GM12878 (cell line): ENCODE data around the gene NLRC5.

Experiments
- CHD2 ChIP-seq: IDR thresholded peaks from 2 replicates; pipeline ENCODE4 v1.6.1; 2011; ENCODE audit warnings: low read depth, low read length, improper control_type of control experiment, borderline replicate concordance
- EGR1 ChIP-seq, 2 experiments: IDR thresholded peaks; 1 replicate in 1 of 2; 2 replicates in 1 of 2; pipeline ENCODE4 v1.6.1; 2011 to 2012; ENCODE audit warnings: low read depth in 2 of 2, low read length in 2 of 2, borderline replicate concordance in 1 of 2, mild to moderate bottlenecking in 1 of 2, moderate library complexity in 1 of 2
- EZH2 ChIP-seq: IDR thresholded peaks from 2 replicates; pipeline ENCODE4 v1.6.1; 2012; ENCODE audit warnings: low read depth, mild to moderate bottlenecking, control low read depth, inconsistent platforms, low read length, borderline replicate concordance; ENCODE audit not compliant: control insufficient read depth
- FOS ChIP-seq: IDR thresholded peaks from 3 replicates; pipeline ENCODE4 v1.6.1; 2011; ENCODE audit warnings: borderline replicate concordance; ENCODE audit not compliant: insufficient read length; ENCODE audit errors: extremely low read depth
- LARP7 ChIP-seq: fragments of 450-650 bp; IDR thresholded peaks from 2 replicates; pipeline ENCODE4 v1.6.1; 2017; ENCODE audit warnings: mild to moderate bottlenecking
- POLR2AphosphoS5 ChIP-seq: IDR thresholded peaks from 2 replicates; pipeline ENCODE4 v1.6.1; 2011; ENCODE audit warnings: mild to moderate bottlenecking, low read length, inconsistent platforms
- SP1 ChIP-seq: IDR thresholded peaks from one replicate; pipeline ENCODE4 v1.6.1; 2011; ENCODE audit warnings: low read depth, low read length
- TAF1 ChIP-seq: IDR thresholded peaks from 2 replicates; pipeline ENCODE4 v1.6.1; 2011; ENCODE audit warnings: mild to moderate bottlenecking, low read depth, low read length, borderline replicate concordance
- TF ChIP-seq, protein P1 (sequence below), 3 experiments: IDR thresholded peaks in 2 of 3; conservative IDR thresholded peaks in 1 of 3; 2 replicates each; pipeline ENCODE4 v1.5.1; 2011; ENCODE audit warnings: low read depth in 3 of 3, low read length in 3 of 3, mild to moderate bottlenecking in 3 of 3, control low read depth in 2 of 3, moderate library complexity in 2 of 3, inconsistent platforms in 1 of 3, mixed read lengths in 1 of 3; ENCODE audit not compliant: control insufficient read depth in 2 of 3, insufficient read depth in 1 of 3; ENCODE audit errors: extremely low read depth in 1 of 3
- TF ChIP-seq, protein P2 (sequence below): fragments of 450-650 bp; formaldehyde crosslinking; IDR thresholded peaks from 2 replicates; pipeline ENCODE4 v1.4.0; 2020; ENCODE audit warnings: mild to moderate bottlenecking, moderate library complexity
- TF ChIP-seq, protein P3 (sequence below): IDR thresholded peaks from 2 replicates; pipeline ENCODE4 v1.6.1; 2012; ENCODE audit warnings: mild to moderate bottlenecking, low read depth, low read length
- TF ChIP-seq, protein P4 (sequence below): fragments of 450-650 bp; IDR thresholded peaks from 2 replicates; pipeline ENCODE4 v1.6.1; 2016; ENCODE audit warnings: mild to moderate bottlenecking

DNA sequence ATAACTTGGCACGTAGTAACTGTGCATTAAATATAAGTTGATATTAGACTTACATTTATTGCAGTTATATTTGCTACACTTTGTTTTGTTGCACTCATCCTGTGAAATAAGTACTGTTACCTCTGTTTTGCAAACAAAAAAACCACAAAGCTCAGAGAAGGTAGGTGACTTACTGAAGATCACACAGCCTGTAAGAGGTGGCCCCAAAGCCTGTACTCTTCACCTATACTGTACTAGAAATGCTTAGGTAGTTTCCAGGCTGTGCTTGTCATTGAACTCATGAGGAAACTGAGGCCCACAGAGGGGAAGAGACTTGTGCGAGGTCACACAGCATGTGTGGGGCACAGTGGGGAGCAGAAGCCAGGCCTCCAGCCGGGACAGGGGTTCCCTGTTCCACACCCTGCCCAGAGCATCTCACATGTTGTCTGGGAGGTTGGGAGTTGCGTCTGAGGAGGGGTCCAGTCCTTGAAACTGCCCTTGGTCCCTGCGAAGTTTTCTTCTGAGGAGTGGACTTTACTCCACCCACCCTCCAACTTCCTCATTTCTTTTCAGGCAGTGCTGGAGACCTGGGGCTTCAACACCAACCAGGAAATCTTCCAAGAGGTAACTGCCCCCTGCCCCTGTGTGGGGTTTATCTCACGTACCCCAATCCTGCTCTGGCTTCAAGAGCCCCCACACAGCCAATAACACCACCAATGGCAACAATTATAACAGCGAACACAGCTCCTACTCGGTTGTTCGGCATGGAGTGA lies 14.6 kb upstream of the NLRC5 start:
- TF ChIP-seq POLR2AphosphoS5 (no peak), FOS (no peak), TAF1 (no peak), SP1 (no peak), EGR1 (IDR thresholded peaks at IDR 0.05; ENCODE audit: borderline replicate concordance in 1 of 2, low read depth in 2 of 2, low read length in 2 of 2) (no peak), EZH2 (no peak), CHD2 (no peak), LARP7 (no peak)
- TF ChIP-seq, protein P1, sequence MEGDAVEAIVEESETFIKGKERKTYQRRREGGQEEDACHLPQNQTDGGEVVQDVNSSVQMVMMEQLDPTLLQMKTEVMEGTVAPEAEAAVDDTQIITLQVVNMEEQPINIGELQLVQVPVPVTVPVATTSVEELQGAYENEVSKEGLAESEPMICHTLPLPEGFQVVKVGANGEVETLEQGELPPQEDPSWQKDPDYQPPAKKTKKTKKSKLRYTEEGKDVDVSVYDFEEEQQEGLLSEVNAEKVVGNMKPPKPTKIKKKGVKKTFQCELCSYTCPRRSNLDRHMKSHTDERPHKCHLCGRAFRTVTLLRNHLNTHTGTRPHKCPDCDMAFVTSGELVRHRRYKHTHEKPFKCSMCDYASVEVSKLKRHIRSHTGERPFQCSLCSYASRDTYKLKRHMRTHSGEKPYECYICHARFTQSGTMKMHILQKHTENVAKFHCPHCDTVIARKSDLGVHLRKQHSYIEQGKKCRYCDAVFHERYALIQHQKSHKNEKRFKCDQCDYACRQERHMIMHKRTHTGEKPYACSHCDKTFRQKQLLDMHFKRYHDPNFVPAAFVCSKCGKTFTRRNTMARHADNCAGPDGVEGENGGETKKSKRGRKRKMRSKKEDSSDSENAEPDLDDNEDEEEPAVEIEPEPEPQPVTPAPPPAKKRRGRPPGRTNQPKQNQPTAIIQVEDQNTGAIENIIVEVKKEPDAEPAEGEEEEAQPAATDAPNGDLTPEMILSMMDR (IDR thresholded peaks at IDR 0.05 in 2 of 3, conservative IDR thresholded peaks at IDR 0.05 in 1 of 3; ENCODE audit: control insufficient read depth in 2 of 3, extremely low read depth in 1 of 3, insufficient read depth in 1 of 3, low read depth in 3 of 3, low read length in 3 of 3) = no peak
- TF ChIP-seq, protein P2, sequence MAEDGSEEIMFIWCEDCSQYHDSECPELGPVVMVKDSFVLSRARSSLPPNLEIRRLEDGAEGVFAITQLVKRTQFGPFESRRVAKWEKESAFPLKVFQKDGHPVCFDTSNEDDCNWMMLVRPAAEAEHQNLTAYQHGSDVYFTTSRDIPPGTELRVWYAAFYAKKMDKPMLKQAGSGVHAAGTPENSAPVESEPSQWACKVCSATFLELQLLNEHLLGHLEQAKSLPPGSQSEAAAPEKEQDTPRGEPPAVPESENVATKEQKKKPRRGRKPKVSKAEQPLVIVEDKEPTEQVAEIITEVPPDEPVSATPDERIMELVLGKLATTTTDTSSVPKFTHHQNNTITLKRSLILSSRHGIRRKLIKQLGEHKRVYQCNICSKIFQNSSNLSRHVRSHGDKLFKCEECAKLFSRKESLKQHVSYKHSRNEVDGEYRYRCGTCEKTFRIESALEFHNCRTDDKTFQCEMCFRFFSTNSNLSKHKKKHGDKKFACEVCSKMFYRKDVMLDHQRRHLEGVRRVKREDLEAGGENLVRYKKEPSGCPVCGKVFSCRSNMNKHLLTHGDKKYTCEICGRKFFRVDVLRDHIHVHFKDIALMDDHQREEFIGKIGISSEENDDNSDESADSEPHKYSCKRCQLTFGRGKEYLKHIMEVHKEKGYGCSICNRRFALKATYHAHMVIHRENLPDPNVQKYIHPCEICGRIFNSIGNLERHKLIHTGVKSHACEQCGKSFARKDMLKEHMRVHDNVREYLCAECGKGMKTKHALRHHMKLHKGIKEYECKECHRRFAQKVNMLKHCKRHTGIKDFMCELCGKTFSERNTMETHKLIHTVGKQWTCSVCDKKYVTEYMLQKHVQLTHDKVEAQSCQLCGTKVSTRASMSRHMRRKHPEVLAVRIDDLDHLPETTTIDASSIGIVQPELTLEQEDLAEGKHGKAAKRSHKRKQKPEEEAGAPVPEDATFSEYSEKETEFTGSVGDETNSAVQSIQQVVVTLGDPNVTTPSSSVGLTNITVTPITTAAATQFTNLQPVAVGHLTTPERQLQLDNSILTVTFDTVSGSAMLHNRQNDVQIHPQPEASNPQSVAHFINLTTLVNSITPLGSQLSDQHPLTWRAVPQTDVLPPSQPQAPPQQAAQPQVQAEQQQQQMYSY (CRISPR knock-in tag) = no peak
- TF ChIP-seq, protein P3, sequence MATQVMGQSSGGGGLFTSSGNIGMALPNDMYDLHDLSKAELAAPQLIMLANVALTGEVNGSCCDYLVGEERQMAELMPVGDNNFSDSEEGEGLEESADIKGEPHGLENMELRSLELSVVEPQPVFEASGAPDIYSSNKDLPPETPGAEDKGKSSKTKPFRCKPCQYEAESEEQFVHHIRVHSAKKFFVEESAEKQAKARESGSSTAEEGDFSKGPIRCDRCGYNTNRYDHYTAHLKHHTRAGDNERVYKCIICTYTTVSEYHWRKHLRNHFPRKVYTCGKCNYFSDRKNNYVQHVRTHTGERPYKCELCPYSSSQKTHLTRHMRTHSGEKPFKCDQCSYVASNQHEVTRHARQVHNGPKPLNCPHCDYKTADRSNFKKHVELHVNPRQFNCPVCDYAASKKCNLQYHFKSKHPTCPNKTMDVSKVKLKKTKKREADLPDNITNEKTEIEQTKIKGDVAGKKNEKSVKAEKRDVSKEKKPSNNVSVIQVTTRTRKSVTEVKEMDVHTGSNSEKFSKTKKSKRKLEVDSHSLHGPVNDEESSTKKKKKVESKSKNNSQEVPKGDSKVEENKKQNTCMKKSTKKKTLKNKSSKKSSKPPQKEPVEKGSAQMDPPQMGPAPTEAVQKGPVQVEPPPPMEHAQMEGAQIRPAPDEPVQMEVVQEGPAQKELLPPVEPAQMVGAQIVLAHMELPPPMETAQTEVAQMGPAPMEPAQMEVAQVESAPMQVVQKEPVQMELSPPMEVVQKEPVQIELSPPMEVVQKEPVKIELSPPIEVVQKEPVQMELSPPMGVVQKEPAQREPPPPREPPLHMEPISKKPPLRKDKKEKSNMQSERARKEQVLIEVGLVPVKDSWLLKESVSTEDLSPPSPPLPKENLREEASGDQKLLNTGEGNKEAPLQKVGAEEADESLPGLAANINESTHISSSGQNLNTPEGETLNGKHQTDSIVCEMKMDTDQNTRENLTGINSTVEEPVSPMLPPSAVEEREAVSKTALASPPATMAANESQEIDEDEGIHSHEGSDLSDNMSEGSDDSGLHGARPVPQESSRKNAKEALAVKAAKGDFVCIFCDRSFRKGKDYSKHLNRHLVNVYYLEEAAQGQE = no peak
- TF ChIP-seq, protein P4, sequence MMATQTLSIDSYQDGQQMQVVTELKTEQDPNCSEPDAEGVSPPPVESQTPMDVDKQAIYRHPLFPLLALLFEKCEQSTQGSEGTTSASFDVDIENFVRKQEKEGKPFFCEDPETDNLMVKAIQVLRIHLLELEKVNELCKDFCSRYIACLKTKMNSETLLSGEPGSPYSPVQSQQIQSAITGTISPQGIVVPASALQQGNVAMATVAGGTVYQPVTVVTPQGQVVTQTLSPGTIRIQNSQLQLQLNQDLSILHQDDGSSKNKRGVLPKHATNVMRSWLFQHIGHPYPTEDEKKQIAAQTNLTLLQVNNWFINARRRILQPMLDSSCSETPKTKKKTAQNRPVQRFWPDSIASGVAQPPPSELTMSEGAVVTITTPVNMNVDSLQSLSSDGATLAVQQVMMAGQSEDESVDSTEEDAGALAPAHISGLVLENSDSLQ = no peak
